K562 (cell line): ENCODE data around the gene KIAA0513. TPM values are rescaled to one million over a fixed set of nuclear protein-coding genes. Genes with fewer than 3 reads are reported as not detected.
A peak's percentile ranks its signal among the peaks of the same experiment; 100 is the strongest.

Source experiments
- ATAC-seq: fragments of 200-7000 bp; cut with Tn5 transposase; 3 replicates; pipeline ENCODE4 v1.9.1; 2020; ENCODE audit warnings: moderate library complexity
- BruUV-seq: library from RNA; stranded (reverse); fragments of 400-500 nt; replicated peaks from 2 replicates; lab custom pipeline; 2021; lab: Mats Ljungman, UMichigan
- CTCF ChIA-PET: fragments of 300-600 bp; formaldehyde crosslinking; extraction: SDS; loops from one replicate; lab custom pipeline; 2021; ENCODE audit warnings: low intra/inter-chr PET ratio; lab: Yijun Ruan, JAX
- POLR2A ChIA-PET: fragments of 300-600, 350-650 bp; sonication (Branson Sonifier 250); formaldehyde crosslinking; extraction: SDS; loops from one replicate; lab custom pipeline; 2021; ENCODE audit warnings: antibody characterized with exemption, inconsistent platforms; lab: Yijun Ruan, JAX
- DNase-seq, 4 experiments: peaks; one replicate each; pipeline versions ENCODE4 v3.0.0 to v3.0.0-alpha.2; 2011 to 2018; ENCODE audit warnings: low spot score in 3 of 4, mixed read lengths in 3 of 4; ENCODE audit errors: extremely low read depth in 1 of 4
- FAIRE-seq: peaks from 2 replicates; lab custom pipeline; 2011; peaks lifted over from hg19 to GRCh38; lab: Jason Lieb, UNC
- H2AFZ ChIP-seq: 2 replicates; pipeline ENCODE4 v1.6.0; 2011; ENCODE audit warnings: low read depth, low read length, control low read depth, inconsistent platforms
- H3K27ac ChIP-seq: fragments of 200-600 bp; 3 replicates; pipeline ENCODE4 v1.8.0; 2011; ENCODE audit warnings: low read depth, mild to moderate bottlenecking, control low read depth, inconsistent platforms, low read length, moderate library complexity, mixed read lengths; ENCODE audit errors: extremely low read depth
- H3K27me3 ChIP-seq, 2 experiments: fragments of 300-600 bp in 1 of 2; 2 replicates in 1 of 2; 3 replicates in 1 of 2; pipeline versions ENCODE4 v1.6.0 to v1.8.0; 2011; ENCODE audit warnings: inconsistent platforms in 2 of 2, low read length in 2 of 2, mild to moderate bottlenecking in 1 of 2, mixed read lengths in 1 of 2, moderate library complexity in 1 of 2; ENCODE audit not compliant: control insufficient read depth in 2 of 2, insufficient read depth in 2 of 2
- H3K36me3 ChIP-seq: fragments of 300-600 bp; 3 replicates; pipeline ENCODE4 v1.8.0; 2011; ENCODE audit warnings: mild to moderate bottlenecking, low read length, inconsistent platforms; ENCODE audit not compliant: control insufficient read depth, insufficient read depth
- H3K4me1 ChIP-seq, 2 experiments: fragments of 200-600 bp in 1 of 2; replicated peaks in 1 of 2; 2 replicates in 1 of 2; 3 replicates in 1 of 2; pipeline versions ENCODE4 v1.5.1 to v1.8.0; 2011; ENCODE audit warnings: inconsistent platforms in 2 of 2, low read length in 2 of 2, mild to moderate bottlenecking in 1 of 2, mixed read lengths in 1 of 2, moderate library complexity in 1 of 2; ENCODE audit not compliant: control insufficient read depth in 2 of 2, insufficient read depth in 2 of 2
- H3K4me2 ChIP-seq: 2 replicates; pipeline ENCODE4 v1.6.1; 2011; ENCODE audit warnings: low read length, control low read depth, inconsistent platforms, mixed read lengths; ENCODE audit not compliant: insufficient read depth
- H3K4me3 ChIP-seq: fragments of 200-600 bp; sonication (generic), shearing (Covaris generic); 2 replicates; pipeline ENCODE4 v1.5.1; 2016; ENCODE audit warnings: control low read depth, inconsistent platforms
- H3K79me2 ChIP-seq: fragments of 200-600 bp; 3 replicates; pipeline ENCODE4 v1.8.0; 2011; ENCODE audit warnings: low read length, inconsistent platforms; ENCODE audit not compliant: control insufficient read depth, insufficient read depth
- H3K9ac ChIP-seq, 2 experiments: 2 replicates each; pipeline versions ENCODE4 v1.6.0 to v1.6.1; 2011; ENCODE audit warnings: low read depth in 2 of 2, low read length in 2 of 2, control low read depth in 1 of 2, inconsistent platforms in 1 of 2, mild to moderate bottlenecking in 1 of 2, mixed read lengths in 1 of 2; ENCODE audit not compliant: insufficient read depth in 1 of 2
- H3K9me1 ChIP-seq: one replicate; pipeline ENCODE4 v1.6.0; 2011; ENCODE audit warnings: inconsistent platforms, mild to moderate bottlenecking, low read length, moderate library complexity; ENCODE audit not compliant: control insufficient read depth, insufficient read depth
- H3K9me3 ChIP-seq: replicated peaks from 2 replicates; pipeline ENCODE4 v1.5.1; 2011; ENCODE audit warnings: low read depth, low read length, inconsistent platforms; ENCODE audit not compliant: control insufficient read depth, insufficient read depth
- H4K20me1 ChIP-seq: replicated peaks from 2 replicates; pipeline ENCODE4 v1.6.1; 2011; ENCODE audit warnings: low read length, inconsistent platforms, mixed read lengths; ENCODE audit not compliant: control insufficient read depth, insufficient read depth
- ATF1 ChIP-seq, 2 experiments: fragments of 450-650 bp in 1 of 2; IDR thresholded peaks; 2 replicates each; pipeline ENCODE4 v1.6.1; 2016; ENCODE audit warnings: missing compliant biosample characterization in 1 of 2, missing genetic modification characterization in 1 of 2
- CEBPB ChIP-seq: fragments of 450-650 bp; IDR thresholded peaks from 2 replicates; pipeline ENCODE4 v1.6.1; 2016; ENCODE audit warnings: missing genetic modification characterization, missing compliant biosample characterization
- KLF1 ChIP-seq: fragments of 450-650 bp; IDR thresholded peaks from 2 replicates; pipeline ENCODE4 v1.6.1; 2016; ENCODE audit warnings: missing genetic modification characterization, missing compliant biosample characterization
- MXD1 ChIP-seq: fragments of 250-450 bp; sonication (Bioruptor Pico); IDR thresholded peaks from 2 replicates; pipeline ENCODE4 v1.8.0; 2021; ENCODE audit warnings: borderline replicate concordance, mild to moderate bottlenecking, moderate library complexity; ENCODE audit not compliant: poor library complexity, severe bottlenecking
- SPI1 ChIP-seq: IDR thresholded peaks from 2 replicates; pipeline ENCODE4 v1.6.1; 2011; ENCODE audit warnings: low read depth, low read length, control low read depth, borderline replicate concordance
- TEAD4 ChIP-seq, 2 experiments: sonication (generic) in 1 of 2; formaldehyde crosslinking in 1 of 2; IDR thresholded peaks; 2 replicates each; pipeline versions ENCODE4 v1.6.1 to v1.8.0; 2012 to 2022; ENCODE audit warnings: borderline replicate concordance in 1 of 2, inconsistent platforms in 1 of 2, low read length in 1 of 2, mild to moderate bottlenecking in 1 of 2, missing genetic modification reagents in 1 of 2
- TFAP4 ChIP-seq: sonication (generic); formaldehyde crosslinking; IDR thresholded peaks from 2 replicates; pipeline ENCODE4 v1.8.0; 2022; ENCODE audit warnings: missing genetic modification reagents, mild to moderate bottlenecking, moderate library complexity, borderline replicate concordance
- XRCC5 ChIP-seq: fragments of 200-400 bp; formaldehyde crosslinking; IDR thresholded peaks from 2 replicates; pipeline ENCODE4 v1.6.1; 2017; ENCODE audit warnings: low read depth, mild to moderate bottlenecking, low read length
- ZBTB11 ChIP-seq, 3 experiments: fragments of 200-800 bp in 1 of 3; fragments of 250-450 bp in 1 of 3; fragments of 450-650 bp in 1 of 3; sonication (Bioruptor Pico) in 1 of 3; sonication (Bioruptor generic) in 1 of 3; formaldehyde crosslinking in 1 of 3; IDR thresholded peaks; 2 replicates each; pipeline versions ENCODE4 v1.6.1 to v1.8.0; 2016 to 2022; ENCODE audit warnings: mild to moderate bottlenecking in 2 of 3, missing genetic modification characterization in 2 of 3, missing compliant biosample characterization in 1 of 3, moderate library complexity in 1 of 3
- ZNF124 ChIP-seq: sonication (generic); formaldehyde crosslinking; IDR thresholded peaks from 2 replicates; pipeline ENCODE4 v1.8.1; 2022; ENCODE audit warnings: missing genetic modification reagents
- ZNF740 ChIP-seq, 3 experiments: fragments of 200-800 bp in 1 of 3; sonication (Bioruptor generic) in 1 of 3; sonication (generic) in 1 of 3; formaldehyde crosslinking in 1 of 3; IDR thresholded peaks; 2 replicates each; pipeline versions ENCODE4 v1.6.1 to v1.8.0; 2016 to 2022; ENCODE audit warnings: mild to moderate bottlenecking in 2 of 3, missing compliant biosample characterization in 2 of 3, missing genetic modification characterization in 2 of 3, missing genetic modification reagents in 1 of 3
- WGBS: fragments of 100-300 bp; shearing (Covaris generic); methylation state at CpG from one replicate; pipeline ENCODE4 v1.1.6; 2016; ENCODE audit warnings: low coverage, mixed read lengths; ENCODE audit not compliant: insufficient coverage; ENCODE audit errors: missing lambda C conversion rate; 5-methylcytosine and 5-hydroxymethylcytosine counted together
- in situ Hi-C: fragments of 300-500 bp; cut with MboI; formaldehyde crosslinking; loops from 4 replicates; pipeline ENCODE4 v1.15.0; 2018; ENCODE audit warnings: inconsistent platforms, mixed read lengths
- intact Hi-C: fragments of 100-400 bp; cut with micrococcal nuclease; formaldehyde crosslinking; loops from 2 replicates; pipeline ENCODE4 v1.14.2; 2022
- polyA plus RNA-seq, 8 experiments: library from polyadenylated mRNA; depleted of rRNA in 4 of 8; stranded (reverse) in 5 of 8; unstranded in 3 of 8; fragments of >200 nt; fragmentation: Nextera tagmentation in 2 of 8; fragmentation: Illumina TruSeq in 1 of 8; extraction: Ambion mirVana in 2 of 8; extraction: Trizol in 1 of 8; gene quantifications; 2 replicates each; pipeline versions ENCODE4 v1.2.1 to v1.2.3, GENCODE V29; 2011 to 2014; ENCODE audit warnings: inconsistent platforms in 1 of 8, missing spikeins in 1 of 8
- total RNA-seq, 7 experiments: library from RNA; depleted of rRNA in 6 of 7; stranded (reverse); fragments of >200 nt in 6 of 7; fragmentation: Illumina TruSeq in 2 of 7; extraction: Trizol in 2 of 7; gene quantifications; 2 replicates each; pipeline versions ENCODE4 v1.2.1 to v1.2.3, GENCODE V29; 2011 to 2021; ENCODE audit warnings: low replicate concordance in 1 of 7

KIAA0513 gene
- total and polyA plus RNA-seq, 9 of the 15 experiments (the other 6 are each of a cell fraction or from before 2014, with no cell fraction given) = 0.18 to 13.7 (median 10.2) TPM

- peak in 1 of 3 experiments; percentile 76; a peak in 2 of 6 replicates for TF ChIP-seq ZBTB11 (CRISPR knock-in tag; IDR thresholded peaks at IDR 0.05)
Observed at GRCh38 chr16:85075236-85075924, 47.8 kb downstream of the KIAA0513 start (continued).

GRCh38 chr16:85077039-85077438, 49.4 kb downstream of the KIAA0513 start:
- H2AFZ ChIP-seq = no peak overlapping the region
- no peak for DNase-seq
- H3K9ac ChIP-seq = no peak overlapping the region; a peak in 1 of 4 replicates
- peaks cover 52% of the 10 kb centered on the region; the same call in 1 of the 3 replicates for H3K36me3 ChIP-seq
- no peaks in the 10 kb centered on the region for H3K9me3 ChIP-seq
- BruUV-seq = no TSS peak
- H3K27ac ChIP-seq = no peak overlapping the region
- ChIA-PET POLR2A (interaction anchor here (1.2 kb wide), 1 partner anchor 30 kb away, joined by 4 read pairs; no protein-coding TSS in a partner anchor), CTCF (no interaction called here)
- FAIRE-seq = no peak
- ATAC-seq = 0 out of 3 replicates have a peak, but pooled peaks have one; percentile 22
- H3K79me2 ChIP-seq = no peaks in the 10 kb centered on the region
- intact Hi-C loops = no loop called here
- no peaks in the 10 kb centered on the region; the same call in 1 of the 2 replicates for H4K20me1 ChIP-seq
- no peaks in the 10 kb centered on the region for H3K9me1 ChIP-seq
- H3K4me1 ChIP-seq = peaks cover 0 to 26% of the 10 kb centered on the region in 2 experiments; a peak in 2 of 5 replicates
- 70% methylated on average over 10 of the region's 10 CpGs for WGBS
- in situ Hi-C loops = no loop called here
- H3K4me3 ChIP-seq = no peak overlapping the region
- no peaks in the 10 kb centered on the region for H3K27me3 ChIP-seq
- H3K4me2 ChIP-seq = no peak overlapping the region
- TF ChIP-seq MXD1 (CRISPR knock-in tag) (no peak), ATF1 (CRISPR knock-in tag; IDR thresholded peaks at IDR 0.05) (no peak), ATF1 (tag; IDR thresholded peaks at IDR 0.05) (no peak), ZNF740 (CRISPR knock-in tag; IDR thresholded peaks at IDR 0.05) (0 out of 2 replicates have a peak, but pooled peaks have one; percentile 58), ZNF740 (tag; IDR thresholded peaks at IDR 0.05) (no peak), CEBPB (tag) (no peak), TEAD4 (IDR thresholded peaks at IDR 0.05; ENCODE audit: low read length) (no peak), TEAD4 (CRISPR knock-in tag; IDR thresholded peaks at IDR 0.05; ENCODE audit: borderline replicate concordance) (no peak), ZNF124 (CRISPR knock-in tag) (no peak), KLF1 (tag) (no peak), SPI1 (0 out of 2 replicates have a peak, but pooled peaks have one; percentile 12), XRCC5 (no peak), TFAP4 (CRISPR knock-in tag) (peak; percentile 14; the same call in 1 of the 2 replicates)
